MM.1S (cell line): ENCODE measurements around the gene F2RL3.

ENCODE experiments used
- EZH2phosphoT487 ChIP-seq: fragments of 300-600 bp; sonication (generic); IDR thresholded peaks from 2 replicates; pipeline ENCODE4 v1.6.1; 2018; ENCODE audit warnings: antibody characterized with exemption, low read length
- TF ChIP-seq, protein P1 (sequence below): fragments of 300-600 bp; sonication (generic); IDR thresholded peaks from 2 replicates; pipeline ENCODE4 v1.5.1; 2016; ENCODE audit warnings: antibody characterized with exemption, low read length, mixed read lengths

- TF ChIP-seq, protein P1, sequence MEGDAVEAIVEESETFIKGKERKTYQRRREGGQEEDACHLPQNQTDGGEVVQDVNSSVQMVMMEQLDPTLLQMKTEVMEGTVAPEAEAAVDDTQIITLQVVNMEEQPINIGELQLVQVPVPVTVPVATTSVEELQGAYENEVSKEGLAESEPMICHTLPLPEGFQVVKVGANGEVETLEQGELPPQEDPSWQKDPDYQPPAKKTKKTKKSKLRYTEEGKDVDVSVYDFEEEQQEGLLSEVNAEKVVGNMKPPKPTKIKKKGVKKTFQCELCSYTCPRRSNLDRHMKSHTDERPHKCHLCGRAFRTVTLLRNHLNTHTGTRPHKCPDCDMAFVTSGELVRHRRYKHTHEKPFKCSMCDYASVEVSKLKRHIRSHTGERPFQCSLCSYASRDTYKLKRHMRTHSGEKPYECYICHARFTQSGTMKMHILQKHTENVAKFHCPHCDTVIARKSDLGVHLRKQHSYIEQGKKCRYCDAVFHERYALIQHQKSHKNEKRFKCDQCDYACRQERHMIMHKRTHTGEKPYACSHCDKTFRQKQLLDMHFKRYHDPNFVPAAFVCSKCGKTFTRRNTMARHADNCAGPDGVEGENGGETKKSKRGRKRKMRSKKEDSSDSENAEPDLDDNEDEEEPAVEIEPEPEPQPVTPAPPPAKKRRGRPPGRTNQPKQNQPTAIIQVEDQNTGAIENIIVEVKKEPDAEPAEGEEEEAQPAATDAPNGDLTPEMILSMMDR = no peak
- TF ChIP-seq EZH2phosphoT487 = no peak
These were observed 6.7 kb upstream of the F2RL3 start for GRCh38 chr19:16882146-16882545.
